ENCODE data around the gene ABHD16A. TPM values are rescaled to one million over a fixed set of nuclear protein-coding genes. Genes with fewer than 3 reads are reported as not detected.
A peak's percentile ranks its signal among the peaks of the same experiment; 100 is the strongest.

The ABHD16A gene
- total RNA-seq, 1 donor from 2014 or later: 52.7 TPM

GRCh38 chr6:31641370-31641769, 61.8 kb downstream of the ABHD16A start:
- Mint-ChIP-seq H3K36me3 (ENCODE audit: low read depth) (peaks cover 75% of the 10 kb centered on the region), H3K27me3 (ENCODE audit: low read depth) (no peaks in the 10 kb centered on the region), H3K4me3 (ENCODE audit: low read depth) (no peak overlapping the region), H3K4me1 (ENCODE audit: low read depth) (peaks cover 6% of the 10 kb centered on the region), H3K9me3 (no peaks in the 10 kb centered on the region), H3K27ac (no peak overlapping the region)
- no peak for DNase-seq (ENCODE audit: low spot score)
- intact Hi-C loops (cut with micrococcal nuclease): no loop called here

GRCh38 chr6:31640612-31641011, 62.5 kb downstream of the ABHD16A start:
- Mint-ChIP-seq H3K27me3 (ENCODE audit: low read depth) (no peaks in the 10 kb centered on the region), H3K4me3 (ENCODE audit: low read depth) (no peak overlapping the region), H3K27ac (peak overlapping the region; percentile 23), H3K4me1 (ENCODE audit: low read depth) (peaks cover 6% of the 10 kb centered on the region), H3K36me3 (ENCODE audit: low read depth) (peaks cover 75% of the 10 kb centered on the region), H3K9me3 (no peaks in the 10 kb centered on the region)
- intact Hi-C loops (cut with micrococcal nuclease): no loop called here
- no peak for DNase-seq (ENCODE audit: low spot score)

GRCh38 chr6:31639449-31639861, 63.7 kb downstream of the ABHD16A start:
- Mint-ChIP-seq H3K4me3 (ENCODE audit: low read depth) (no peak overlapping the region), H3K27me3 (ENCODE audit: low read depth) (no peaks in the 10 kb centered on the region), H3K9me3 (no peaks in the 10 kb centered on the region), H3K27ac (peak overlapping the region; percentile 60), H3K36me3 (ENCODE audit: low read depth) (peaks cover 75% of the 10 kb centered on the region), H3K4me1 (ENCODE audit: low read depth) (peaks cover 6% of the 10 kb centered on the region)
- intact Hi-C loops (cut with micrococcal nuclease): no loop called here
- DNase-seq (ENCODE audit: low spot score): no peak

- intact Hi-C loops (cut with micrococcal nuclease): no loop called here
- H3K9me3 Mint-ChIP-seq: no peaks in the 10 kb centered on the region
- no peak for DNase-seq (ENCODE audit: low spot score)
- H3K4me1 Mint-ChIP-seq (ENCODE audit: low read depth): peaks cover 6% of the 10 kb centered on the region
- peaks cover 79% of the 10 kb centered on the region for H3K36me3 Mint-ChIP-seq (ENCODE audit: low read depth)
- H3K4me3 Mint-ChIP-seq (ENCODE audit: low read depth): no peak overlapping the region
- H3K27me3 Mint-ChIP-seq (ENCODE audit: low read depth): no peaks in the 10 kb centered on the region
- peak overlapping the region; percentile 39 for H3K27ac Mint-ChIP-seq
These were observed 64.1 kb downstream of the ABHD16A start for GRCh38 chr6:31639043-31639442.

Other genes starting within 250 kb of the ABHD16A start
- 30.6 and 31.5 TPM in 2 replicates for gene MICB, start 205.2 kb downstream of the ABHD16A start, total RNA-seq
- not detected in 2 replicates for gene MCCD1, start 174.4 kb downstream of the ABHD16A start, total RNA-seq
- gene DDX39B, start 161.3 kb downstream of the ABHD16A start, total RNA-seq: 579 and 583 TPM in 2 replicates
- gene ATP6V1G2, start 156.7 kb downstream of the ABHD16A start, total RNA-seq: 0.69 and 0.82 TPM in 2 replicates
- gene NFKBIL1, start 155.7 kb downstream of the ABHD16A start, total RNA-seq: 15.7 and 17.6 TPM in 2 replicates
- gene LTA, start 131.0 kb downstream of the ABHD16A start, total RNA-seq: 293 and 308 TPM in 2 replicates
- 94.4 and 96.8 TPM in 2 replicates for gene TNF, start 127.8 kb downstream of the ABHD16A start, total RNA-seq
- 16.3 and 16.6 TPM in 2 replicates for gene LTB, start 120.9 kb downstream of the ABHD16A start, total RNA-seq
- 10.2 and 14.6 TPM in 2 replicates for gene LST1, start 117.0 kb downstream of the ABHD16A start, total RNA-seq
- gene NCR3, start 110.3 kb downstream of the ABHD16A start, total RNA-seq: 8.0 and 9.3 TPM in 2 replicates
- gene AIF1, start 88.1 kb downstream of the ABHD16A start, total RNA-seq: 71.8 and 78.2 TPM in 2 replicates
- gene PRRC2A, start 82.6 kb downstream of the ABHD16A start, total RNA-seq: 298 and 304 TPM in 2 replicates
- gene BAG6, start 50.7 kb downstream of the ABHD16A start, total RNA-seq: 330 and 335 TPM in 2 replicates
- 2.3 and 2.4 TPM in 2 replicates for gene APOM, start 47.4 kb downstream of the ABHD16A start, total RNA-seq
- gene C6orf47, start 42.5 kb downstream of the ABHD16A start, total RNA-seq: 18.1 and 19.3 TPM in 2 replicates
- gene GPANK1, start 38.3 kb downstream of the ABHD16A start, total RNA-seq: 31.5 and 34.7 TPM in 2 replicates
- 266 and 279 TPM in 2 replicates for gene CSNK2B, start 37.2 kb downstream of the ABHD16A start, total RNA-seq
- 31.0 and 32.1 TPM in 2 replicates for gene LY6G5B, start 33.3 kb downstream of the ABHD16A start, total RNA-seq
- 4.6 and 4.8 TPM in 2 replicates for gene LY6G5C, start 22.3 kb downstream of the ABHD16A start, total RNA-seq
- gene LY6G6F, start 3.5 kb upstream of the ABHD16A start, total RNA-seq: not detected in 2 replicates
- gene LY6G6D, start 12.0 kb upstream of the ABHD16A start, total RNA-seq: not detected in 2 replicates
- gene LY6G6C, start 18.4 kb upstream of the ABHD16A start, total RNA-seq: not detected in 2 replicates
- not detected in 2 replicates for gene MPIG6B, start 20.0 kb upstream of the ABHD16A start, total RNA-seq
- gene DDAH2, start 26.0 kb upstream of the ABHD16A start, total RNA-seq: 5.8 and 7.7 TPM in 2 replicates
- 412 and 423 TPM in 2 replicates for gene CLIC1, start 33.2 kb upstream of the ABHD16A start, total RNA-seq
- gene MSH5, start 36.7 kb upstream of the ABHD16A start, total RNA-seq: 82.8 and 93.3 TPM in 2 replicates
- 16.4 and 18.9 TPM in 2 replicates for gene SAPCD1, start 59.3 kb upstream of the ABHD16A start, total RNA-seq
- gene VWA7, start 74.0 kb upstream of the ABHD16A start, total RNA-seq: 5.6 and 5.9 TPM in 2 replicates
- gene VARS1, start 92.4 kb upstream of the ABHD16A start, total RNA-seq: 166 and 176 TPM in 2 replicates
- gene LSM2, start 103.6 kb upstream of the ABHD16A start, total RNA-seq: 130 TPM in 2 replicates
- gene HSPA1L, start 112.0 kb upstream of the ABHD16A start, total RNA-seq: 2.1 and 2.4 TPM in 2 replicates
- 112 and 118 TPM in 2 replicates for gene HSPA1A, start 112.2 kb upstream of the ABHD16A start, total RNA-seq
- gene HSPA1B, start 124.4 kb upstream of the ABHD16A start, total RNA-seq: 116 and 120 TPM in 2 replicates
- 21.3 and 21.6 TPM in 2 replicates for gene NEU1, start 159.5 kb upstream of the ABHD16A start, total RNA-seq
- 0.18 TPM in 1 of 2 replicates, not detected in the other for gene SLC44A4, start 175.7 kb upstream of the ABHD16A start, total RNA-seq
- 76.3 and 76.5 TPM in 2 replicates for gene EHMT2, start 194.4 kb upstream of the ABHD16A start, total RNA-seq
- 4.8 and 4.9 TPM in 2 replicates for gene ZBTB12, start 198.8 kb upstream of the ABHD16A start, total RNA-seq
- 1.1 and 1.4 TPM in 2 replicates for gene C2, start 224.4 kb upstream of the ABHD16A start, total RNA-seq
- 0.16 TPM in 1 of 2 replicates, not detected in the other for gene CFB, start 242.8 kb upstream of the ABHD16A start, total RNA-seq